A673 (cell line): ENCODE measurements around the gene NBAS. TPM values are rescaled to one million over a fixed set of nuclear protein-coding genes. Genes with fewer than 3 reads are reported as not detected.

Source experiments
- BruUV-seq: library from RNA; stranded (reverse); fragments of 400-500 nt; replicated peaks from 2 replicates; lab custom pipeline; 2021; lab: Mats Ljungman, UMichigan
- CTCF ChIA-PET: fragments of 300-600 bp; sonication (Branson Sonifier 250); formaldehyde crosslinking; loops from one replicate; lab custom pipeline; 2022; ENCODE audit warnings: antibody characterized with exemption; lab: Charles Lee
- POLR2A ChIA-PET: fragments of 300-600 bp; sonication (Branson Sonifier 250); formaldehyde crosslinking; loops from one replicate; lab custom pipeline; 2022; ENCODE audit warnings: antibody characterized with exemption; ENCODE audit not compliant: low non-redundant PET; lab: Charles Lee
- DNase-seq: peaks from one replicate; pipeline ENCODE4 v3.0.0-alpha.2; 2015; ENCODE audit warnings: low spot score
- H3K27ac ChIP-seq: fragments of 200-600 bp; sonication (generic); 2 replicates; pipeline ENCODE4 v1.5.1; 2016; ENCODE audit warnings: mixed run types, low read depth, mild to moderate bottlenecking, mixed read lengths, antibody characterized with exemption, low read length; ENCODE audit not compliant: poor library complexity, severe bottlenecking
- H3K27me3 ChIP-seq: fragments of 200-600 bp; sonication (generic); replicated peaks from 2 replicates; pipeline ENCODE4 v1.6.1; 2017; ENCODE audit warnings: mixed run types, low read depth, mild to moderate bottlenecking, mixed read lengths, antibody characterized with exemption, low read length; ENCODE audit not compliant: insufficient read depth, poor library complexity
- H3K36me3 ChIP-seq: fragments of 200-600 bp; sonication (generic); 2 replicates; pipeline ENCODE4 v1.6.1; 2016; ENCODE audit warnings: mixed run types, mild to moderate bottlenecking, mixed read lengths, antibody characterized with exemption, low read length; ENCODE audit not compliant: insufficient read depth, poor library complexity, severe bottlenecking
- H3K4me1 ChIP-seq: fragments of 200-600 bp; sonication (generic); 2 replicates; pipeline ENCODE4 v1.6.1; 2017; ENCODE audit warnings: mixed run types, mild to moderate bottlenecking, mixed read lengths, antibody characterized with exemption, low read length; ENCODE audit not compliant: insufficient read depth, poor library complexity, severe bottlenecking
- H3K4me3 ChIP-seq: fragments of 200-600 bp; sonication (generic); 2 replicates; pipeline ENCODE4 v1.5.1; 2016; ENCODE audit warnings: low read depth, mixed run types, mild to moderate bottlenecking, mixed read lengths, low read length; ENCODE audit not compliant: poor library complexity, severe bottlenecking
- H3K9me3 ChIP-seq: fragments of 200-600 bp; sonication (generic); 2 replicates; pipeline ENCODE4 v1.6.1; 2016; ENCODE audit warnings: mixed run types, low read depth, mild to moderate bottlenecking, mixed read lengths, antibody characterized with exemption, low read length; ENCODE audit not compliant: poor library complexity, severe bottlenecking
- EZH2 ChIP-seq: fragments of 200-600 bp; sonication (generic); IDR thresholded peaks from 2 replicates; pipeline ENCODE4 v1.6.1; 2017; ENCODE audit warnings: borderline replicate concordance, low read depth, mild to moderate bottlenecking, mixed read lengths, antibody characterized with exemption, low read length; ENCODE audit not compliant: poor library complexity, severe bottlenecking
- intact Hi-C: fragments of 100-400 bp; cut with micrococcal nuclease; formaldehyde crosslinking; loops from one replicate; pipeline ENCODE4 v1.10.0; 2022; ENCODE audit not compliant: unreplicated experiment
- total RNA-seq: library from RNA; stranded (reverse); gene quantifications from 2 replicates; pipeline ENCODE4 v1.2.3, GENCODE V29; 2021
- TF ChIP-seq, protein P1 (sequence below): fragments of 300-800, 200-600 bp; sonication (generic); conservative IDR thresholded peaks from 2 replicates; pipeline ENCODE4 v1.5.1; 2017; ENCODE audit warnings: low read depth, mild to moderate bottlenecking, antibody characterized with exemption, low read length, moderate library complexity, mixed read lengths

The NBAS gene
- total RNA-seq, 1 experiment from 2014 or later, result 38.7 TPM

DNA sequence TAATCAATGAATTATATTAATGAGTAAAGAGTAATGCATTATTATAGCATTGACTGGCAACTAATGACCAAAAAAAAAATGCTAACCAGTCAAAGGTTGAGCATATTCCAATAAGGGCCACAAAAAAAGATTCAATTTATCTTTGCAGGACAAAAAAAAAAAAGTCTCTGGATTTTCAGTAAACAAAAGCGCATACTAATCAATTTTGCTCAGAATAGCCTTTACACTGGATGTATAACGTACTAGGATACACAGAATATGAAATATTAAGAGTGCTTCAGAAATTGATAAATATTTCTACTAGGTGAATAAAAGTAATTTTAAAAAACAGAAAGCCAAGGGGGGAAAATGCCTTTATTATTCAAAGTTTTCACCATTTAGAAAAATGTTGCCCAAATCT is 74.4 kb downstream of the NBAS start:
- ChIA-PET CTCF (no interaction called here), POLR2A (no interaction called here)
- peaks cover 5% of the 10 kb centered on the region for H3K36me3 ChIP-seq
- BruUV-seq, result no TSS peak
- no peak for TF ChIP-seq EZH2
- TF ChIP-seq, protein P1, sequence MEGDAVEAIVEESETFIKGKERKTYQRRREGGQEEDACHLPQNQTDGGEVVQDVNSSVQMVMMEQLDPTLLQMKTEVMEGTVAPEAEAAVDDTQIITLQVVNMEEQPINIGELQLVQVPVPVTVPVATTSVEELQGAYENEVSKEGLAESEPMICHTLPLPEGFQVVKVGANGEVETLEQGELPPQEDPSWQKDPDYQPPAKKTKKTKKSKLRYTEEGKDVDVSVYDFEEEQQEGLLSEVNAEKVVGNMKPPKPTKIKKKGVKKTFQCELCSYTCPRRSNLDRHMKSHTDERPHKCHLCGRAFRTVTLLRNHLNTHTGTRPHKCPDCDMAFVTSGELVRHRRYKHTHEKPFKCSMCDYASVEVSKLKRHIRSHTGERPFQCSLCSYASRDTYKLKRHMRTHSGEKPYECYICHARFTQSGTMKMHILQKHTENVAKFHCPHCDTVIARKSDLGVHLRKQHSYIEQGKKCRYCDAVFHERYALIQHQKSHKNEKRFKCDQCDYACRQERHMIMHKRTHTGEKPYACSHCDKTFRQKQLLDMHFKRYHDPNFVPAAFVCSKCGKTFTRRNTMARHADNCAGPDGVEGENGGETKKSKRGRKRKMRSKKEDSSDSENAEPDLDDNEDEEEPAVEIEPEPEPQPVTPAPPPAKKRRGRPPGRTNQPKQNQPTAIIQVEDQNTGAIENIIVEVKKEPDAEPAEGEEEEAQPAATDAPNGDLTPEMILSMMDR, result no peak
- H3K9me3 ChIP-seq, result no peaks in the 10 kb centered on the region
- no peak overlapping the region for H3K27ac ChIP-seq
- DNase-seq, result no peak
- no peaks in the 10 kb centered on the region for H3K4me1 ChIP-seq
- intact Hi-C loops, result no loop called here
- H3K27me3 ChIP-seq, result no peaks in the 10 kb centered on the region
- H3K4me3 ChIP-seq, result no peak overlapping the region

DNA sequence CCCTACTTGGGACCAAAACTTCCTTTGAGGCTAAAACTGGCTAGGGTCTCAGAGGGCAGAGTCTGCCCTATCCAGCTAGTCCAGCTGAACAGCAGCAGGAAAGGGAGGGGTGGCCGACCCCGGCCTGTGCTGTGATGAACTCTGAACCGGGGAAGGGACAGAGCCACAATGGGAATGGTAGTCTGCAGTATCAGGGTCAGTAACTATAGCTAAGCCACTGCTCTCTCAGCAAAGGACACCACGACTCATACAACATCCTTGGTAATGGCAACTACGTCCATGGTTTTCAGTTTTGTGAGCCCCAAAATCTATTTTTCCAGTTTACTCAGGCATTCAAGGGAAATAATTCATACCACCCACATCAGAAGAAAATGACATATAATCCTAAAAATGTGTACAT is 75.2 kb downstream of the NBAS start:
- CTCF ChIA-PET, result no interaction called here
- H3K4me3 ChIP-seq, result no peak overlapping the region
- H3K27me3 ChIP-seq, result no peaks in the 10 kb centered on the region
- H3K4me1 ChIP-seq, result no peaks in the 10 kb centered on the region
- no peak overlapping the region for H3K27ac ChIP-seq
- H3K36me3 ChIP-seq, result peaks cover 5% of the 10 kb centered on the region
- no TSS peak for BruUV-seq
- TF ChIP-seq, protein P1, result no peak
- TF ChIP-seq EZH2, result no peak
- intact Hi-C loops, result no loop called here
- DNase-seq, result no peak
- POLR2A ChIA-PET, result no interaction called here
- H3K9me3 ChIP-seq, result no peaks in the 10 kb centered on the region

DNA sequence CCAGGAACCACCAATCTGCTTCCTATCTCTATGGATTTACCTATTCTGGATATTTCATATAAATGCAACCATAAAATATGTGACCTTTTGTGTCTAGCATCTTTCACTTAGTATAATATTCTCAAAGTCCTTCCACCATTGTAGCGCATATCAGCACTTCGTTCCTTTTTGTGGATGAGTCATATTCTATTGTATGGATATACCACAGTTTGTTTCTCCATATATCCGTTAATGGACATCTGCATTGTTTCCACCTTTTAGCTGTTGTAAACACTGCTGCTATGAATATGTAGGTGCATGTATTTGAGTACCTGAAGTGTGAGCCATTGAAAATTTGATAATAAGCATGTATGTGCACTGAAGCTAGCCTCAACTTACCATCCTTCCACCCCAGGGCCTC is 80.1 kb downstream of the NBAS start:
- Histone ChIP-seq H3K4me1 (no peaks in the 10 kb centered on the region), H3K9me3 (no peaks in the 10 kb centered on the region), H3K36me3 (no peaks in the 10 kb centered on the region), H3K27me3 (no peaks in the 10 kb centered on the region), H3K27ac (no peak overlapping the region), H3K4me3 (no peak overlapping the region)
- ChIA-PET CTCF (no interaction called here), POLR2A (no interaction called here)
- DNase-seq, result no peak
- no TSS peak for BruUV-seq
- intact Hi-C loops, result no loop called here
- no peak for TF ChIP-seq EZH2
- TF ChIP-seq, protein P1, result no peak
